ENCODE results near the gene LCP2.

The LCP2 gene

GRCh38 chr5:170273968-170274710 is 23.4 kb downstream of the LCP2 start:
- no peak for DNase-seq (ENCODE audit: low read depth in 2 of 2)

- DNase-seq (ENCODE audit: low read depth in 2 of 2) = no peak
Observed at GRCh38 chr5:170270293-170271069, 27.1 kb downstream of the LCP2 start.

GRCh38 chr5:170269579-170269978 is 28.0 kb downstream of the LCP2 start:
- DNase-seq (ENCODE audit: low read depth in 2 of 2) = no peak

- no peak for DNase-seq (ENCODE audit: low read depth in 2 of 2)
Observed at GRCh38 chr5:170268884-170269283, 28.7 kb downstream of the LCP2 start.

GRCh38 chr5:170268153-170268689 is 29.4 kb downstream of the LCP2 start:
- DNase-seq (ENCODE audit: low read depth in 2 of 2) = no peak

- DNase-seq (ENCODE audit: low read depth in 2 of 2) = peak; percentile 54 to 63
Observed at GRCh38 chr5:170267431-170268152, 30.0 kb downstream of the LCP2 start.

- no peak for DNase-seq (ENCODE audit: low read depth in 2 of 2)
Observed at GRCh38 chr5:170266570-170267381, 30.8 kb downstream of the LCP2 start.

GRCh38 chr5:170265522-170265921 is 32.1 kb downstream of the LCP2 start:
- no peak for DNase-seq (ENCODE audit: low read depth in 2 of 2)

- DNase-seq (ENCODE audit: low read depth in 2 of 2) = no peak
Observed at GRCh38 chr5:170263906-170264305, 33.7 kb downstream of the LCP2 start.

- no peak for DNase-seq (ENCODE audit: low read depth in 2 of 2)
Observed at GRCh38 chr5:170262061-170263045, 35.2 kb downstream of the LCP2 start.

GRCh38 chr5:170261528-170262043 is 36.0 kb downstream of the LCP2 start:
- no peak for DNase-seq (ENCODE audit: low read depth in 2 of 2)

GRCh38 chr5:170257370-170257769 is 40.2 kb downstream of the LCP2 start:
- DNase-seq (ENCODE audit: low read depth in 2 of 2) = no peak

GRCh38 chr5:170256571-170256970 is 41.0 kb downstream of the LCP2 start:
- DNase-seq (ENCODE audit: low read depth in 2 of 2) = no peak

- peak in 1 of 2 donors; percentile 67 for DNase-seq (ENCODE audit: low read depth in 2 of 2)
Observed at GRCh38 chr5:170254056-170254455, 43.5 kb downstream of the LCP2 start.

- no peak for DNase-seq (ENCODE audit: low read depth in 2 of 2)
Observed at GRCh38 chr5:170252720-170253350, 44.7 kb downstream of the LCP2 start.

- DNase-seq (ENCODE audit: low read depth in 2 of 2) = no peak
Observed at GRCh38 chr5:170252109-170252508, 45.5 kb downstream of the LCP2 start.

- no peak for DNase-seq (ENCODE audit: low read depth in 2 of 2)
Observed at GRCh38 chr5:170251462-170251861, 46.1 kb downstream of the LCP2 start.

- DNase-seq (ENCODE audit: low read depth in 2 of 2) = no peak
Observed at GRCh38 chr5:170250810-170251317, 46.7 kb downstream of the LCP2 start.

GRCh38 chr5:170249355-170249754 is 48.2 kb downstream of the LCP2 start:
- no peak for DNase-seq (ENCODE audit: low read depth in 2 of 2)

All from activated CD8-positive, alpha-beta memory T cell treated with anti-CD3 and anti-CD28 coated beads for 4 hours (primary cell).